Natural killer cell treated with Interleukin-12 subunit alpha and Interleukin-12 subunit beta and Interleukin-15 and Interleukin-18, amount 100 ng/mL, for 72 hours (primary cell): ENCODE results near the gene RPP21. TPM values are rescaled to one million over a fixed set of nuclear protein-coding genes. Genes with fewer than 3 reads are reported as not detected.

ENCODE experiments used
- ATAC-seq, 2 donors: fragments of 150-1000 bp; cut with Tn5 transposase in 1 of 2; sonication (Bioruptor Pico), chemical (Tn5 transposase) in 1 of 2; 2 replicates each; pipeline ENCODE4 v1.10.0; 2021
- DNase-seq: peaks from one replicate; pipeline ENCODE4 v3.0.0; 2022; ENCODE audit warnings: low spot score
- H3K27ac Mint-ChIP-seq, 2 donors: 1 replicate in 1 of 2; 2 replicates in 1 of 2; pipeline ENCODE4 v1.8.0; 2022; ENCODE audit warnings: mixed read lengths in 2 of 2, mild to moderate bottlenecking in 1 of 2, moderate library complexity in 1 of 2
- H3K27me3 Mint-ChIP-seq, 2 donors: 1 replicate in 1 of 2; 2 replicates in 1 of 2; pipeline ENCODE4 v1.8.0; 2022; ENCODE audit warnings: mixed read lengths in 2 of 2
- H3K36me3 Mint-ChIP-seq: one replicate; pipeline ENCODE4 v1.8.0; 2022; ENCODE audit warnings: mixed read lengths
- H3K4me1 Mint-ChIP-seq, 2 donors: 1 replicate in 1 of 2; 2 replicates in 1 of 2; pipeline ENCODE4 v1.8.0; 2022; ENCODE audit warnings: low read depth in 2 of 2, mixed read lengths in 2 of 2, mild to moderate bottlenecking in 1 of 2
- H3K4me3 Mint-ChIP-seq: one replicate; pipeline ENCODE4 v1.8.0; 2022; ENCODE audit warnings: mixed read lengths
- H3K9me3 Mint-ChIP-seq: 2 replicates; pipeline ENCODE4 v1.8.0; 2022; ENCODE audit warnings: mixed read lengths
- total RNA-seq, 2 donors: library from RNA; stranded (reverse); gene quantifications; one replicate each; pipeline ENCODE4 v1.2.3, GENCODE V29; 2022

RPP21 gene
- total RNA-seq, 2 donors from 2014 or later, result 23.2 to 37.8 TPM

DNA sequence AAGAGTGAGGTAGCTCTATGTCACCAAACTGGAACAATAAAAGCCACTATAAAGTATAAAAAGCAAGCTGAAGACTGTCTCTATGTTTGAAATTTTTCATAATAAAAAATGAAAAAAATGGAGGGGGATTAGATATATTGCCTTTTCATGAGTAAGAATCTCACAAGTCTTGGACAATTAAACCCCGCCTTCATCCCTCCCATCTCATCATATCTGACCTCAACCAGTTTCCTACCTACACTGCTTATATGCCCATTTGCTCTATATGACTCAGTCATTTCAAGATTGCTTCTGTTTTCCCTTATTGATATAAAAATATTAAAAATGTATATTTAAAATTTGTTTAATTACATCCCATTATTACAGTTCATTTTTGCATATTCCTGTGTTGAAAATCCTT is 21.1 kb upstream of the RPP21 start:
- DNase-seq, result no peak
- H3K27me3 Mint-ChIP-seq, result no peaks in the 10 kb centered on the region
- no peaks in the 10 kb centered on the region for H3K9me3 Mint-ChIP-seq
- H3K27ac Mint-ChIP-seq, result no peak overlapping the region
- peaks cover 51 to 60% of the 10 kb centered on the region in 2 donors for H3K4me1 Mint-ChIP-seq
- H3K36me3 Mint-ChIP-seq, result peaks cover 8% of the 10 kb centered on the region
- ATAC-seq, result no peak
- H3K4me3 Mint-ChIP-seq, result peak overlapping the region; percentile 92

DNA sequence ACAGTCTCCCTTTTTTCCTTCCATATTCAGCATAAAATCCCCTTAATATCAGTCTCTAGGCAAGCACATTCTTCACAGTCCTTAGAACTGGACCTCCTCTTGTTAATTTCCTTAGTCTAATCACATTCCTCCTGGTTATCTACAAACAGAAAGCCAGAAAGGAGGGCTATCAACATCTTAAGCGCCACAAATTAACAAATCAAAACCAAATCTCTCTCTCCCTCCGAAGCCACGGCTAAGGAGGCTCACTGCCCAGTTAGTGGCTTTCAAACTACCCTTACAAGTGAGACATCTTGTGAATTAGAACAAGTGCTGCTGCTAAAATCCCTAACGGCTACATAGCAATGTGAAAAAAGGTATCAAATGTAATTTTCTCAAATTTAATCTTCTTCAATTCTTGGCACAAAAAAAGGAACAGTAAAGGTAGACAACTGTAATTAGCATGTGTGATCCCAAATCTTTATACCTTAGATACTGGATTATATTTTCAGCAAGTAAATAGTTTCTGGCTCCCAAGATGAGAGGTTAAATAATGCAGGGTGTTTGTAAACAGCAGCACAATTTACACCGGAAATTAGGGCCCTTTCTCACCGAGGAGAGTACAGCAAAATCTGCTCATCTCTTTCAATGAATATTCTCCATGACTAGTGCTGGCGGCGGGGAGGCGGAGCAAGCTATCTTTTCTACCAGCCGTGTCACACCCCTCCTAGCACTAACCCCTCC is 19.6 kb upstream of the RPP21 start:
- H3K4me1 Mint-ChIP-seq, result peaks cover 46 to 49% of the 10 kb centered on the region in 2 donors
- H3K9me3 Mint-ChIP-seq, result no peaks in the 10 kb centered on the region
- H3K27me3 Mint-ChIP-seq, result no peaks in the 10 kb centered on the region
- H3K27ac Mint-ChIP-seq, result peak overlapping the region; percentile 92 to 97
- DNase-seq (no peak), ATAC-seq (peak in 1 of 2 donors; percentile 85)
- H3K4me3 Mint-ChIP-seq, result peak overlapping the region; percentile 92
- H3K36me3 Mint-ChIP-seq, result peaks cover 15% of the 10 kb centered on the region

GRCh38 chr6:30325873-30326525 is 19.0 kb upstream of the RPP21 start:
- Mint-ChIP-seq H3K36me3 (peaks cover 18% of the 10 kb centered on the region), H3K4me1 (peaks cover 40 to 43% of the 10 kb centered on the region in 2 donors), H3K27me3 (no peaks in the 10 kb centered on the region), H3K27ac (peak overlapping the region; percentile 92 to 97), H3K4me3 (peak overlapping the region; percentile 92), H3K9me3 (no peaks in the 10 kb centered on the region)
- ATAC-seq (peak; percentile 76 to 87), DNase-seq (peak; percentile 92)

GRCh38 chr6:30326526-30327231 is 18.3 kb upstream of the RPP21 start, which contains the start of gene TRIM39:
TRIM39 (plus strand) TSS chr6:30326927; CDS start chr6:30329318, 2,391 bp downstream.
- ATAC-seq (peak; percentile 81 to 85), DNase-seq (peak; percentile 91)
- Mint-ChIP-seq H3K36me3 (peaks cover 18% of the 10 kb centered on the region), H3K27me3 (no peaks in the 10 kb centered on the region), H3K27ac (peak within 1 kb of the TSS; percentile 92 to 97), H3K4me1 (peaks cover 38 to 39% of the 10 kb centered on the region in 2 donors), H3K9me3 (no peaks in the 10 kb centered on the region), H3K4me3 (peak within 1 kb of the TSS; percentile 92)

DNA sequence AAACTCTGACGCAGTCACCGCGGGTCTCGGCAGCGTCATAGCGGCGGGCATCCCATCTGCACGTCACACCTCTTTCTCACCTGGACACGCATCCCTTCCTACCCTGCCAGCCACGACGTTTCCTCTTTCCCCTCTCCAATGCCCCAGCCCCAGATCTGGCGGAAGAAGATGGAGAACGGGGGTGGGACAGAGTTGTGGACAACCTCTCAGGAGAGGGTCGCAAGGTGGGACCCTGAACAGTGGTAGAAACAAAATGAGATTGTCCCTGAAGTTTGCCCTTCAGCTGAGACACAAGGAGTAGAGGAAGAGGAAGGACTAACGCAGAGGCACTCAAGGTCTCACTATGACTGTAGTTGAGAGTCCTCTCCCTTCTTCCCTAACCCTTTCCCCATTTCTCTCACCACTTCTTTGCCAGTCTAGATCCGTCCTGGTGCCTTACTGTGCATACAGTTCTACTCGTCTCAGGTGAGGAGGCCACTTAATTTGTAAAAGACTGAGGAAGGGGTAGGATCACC is 17.7 kb upstream of the RPP21 start:
- no peak for ATAC-seq
- peaks cover 35 to 36% of the 10 kb centered on the region in 2 donors for H3K4me1 Mint-ChIP-seq
- H3K27ac Mint-ChIP-seq, result peak overlapping the region; percentile 92 to 97
- H3K27me3 Mint-ChIP-seq, result no peaks in the 10 kb centered on the region
- peaks cover 18% of the 10 kb centered on the region for H3K36me3 Mint-ChIP-seq
- no peaks in the 10 kb centered on the region for H3K9me3 Mint-ChIP-seq
- peak overlapping the region; percentile 92 for H3K4me3 Mint-ChIP-seq
- no peak for DNase-seq

DNA sequence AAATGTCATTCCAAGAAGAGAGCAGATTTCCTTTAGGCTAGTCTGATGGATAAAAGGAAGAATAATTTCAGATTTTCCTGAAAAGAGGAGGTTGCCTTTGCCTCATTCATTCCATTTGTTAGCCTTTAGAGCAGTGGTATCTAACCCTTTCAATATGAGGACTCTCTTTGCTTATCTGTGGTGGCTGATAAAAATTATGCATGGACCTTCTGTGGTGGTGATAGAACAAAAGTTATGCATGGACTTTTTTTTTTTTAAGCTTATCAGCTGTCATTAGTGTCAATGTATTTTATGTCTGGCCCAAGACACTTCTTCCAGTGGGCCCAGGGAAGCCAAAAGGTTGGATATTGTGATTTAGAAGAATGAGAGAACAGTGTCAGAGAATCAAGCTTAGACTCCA is 16.6 kb upstream of the RPP21 start:
- DNase-seq (no peak), ATAC-seq (no peak)
- Mint-ChIP-seq H3K36me3 (peaks cover 18% of the 10 kb centered on the region), H3K9me3 (no peaks in the 10 kb centered on the region), H3K4me1 (peaks cover 30 to 31% of the 10 kb centered on the region in 2 donors), H3K4me3 (peak overlapping the region; percentile 92), H3K27me3 (no peaks in the 10 kb centered on the region), H3K27ac (peak overlapping the region; percentile 92 to 97)

DNA sequence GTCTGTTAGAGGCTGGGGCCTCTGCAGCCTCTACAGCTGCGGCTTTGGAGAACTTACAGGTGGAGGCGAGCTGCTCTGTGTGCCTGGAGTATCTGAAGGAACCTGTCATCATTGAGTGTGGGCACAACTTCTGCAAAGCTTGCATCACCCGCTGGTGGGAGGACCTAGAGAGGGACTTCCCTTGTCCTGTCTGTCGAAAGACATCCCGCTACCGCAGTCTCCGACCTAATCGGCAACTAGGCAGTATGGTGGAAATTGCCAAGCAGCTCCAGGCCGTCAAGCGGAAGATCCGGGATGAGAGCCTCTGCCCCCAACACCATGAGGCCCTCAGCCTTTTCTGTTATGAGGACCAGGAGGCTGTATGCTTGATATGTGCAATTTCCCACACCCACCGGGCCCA is 15.6 kb upstream of the RPP21 start:
- peaks cover 29 to 30% of the 10 kb centered on the region in 2 donors for H3K4me1 Mint-ChIP-seq
- H3K27me3 Mint-ChIP-seq, result no peaks in the 10 kb centered on the region
- H3K36me3 Mint-ChIP-seq, result peaks cover 18% of the 10 kb centered on the region

DNA sequence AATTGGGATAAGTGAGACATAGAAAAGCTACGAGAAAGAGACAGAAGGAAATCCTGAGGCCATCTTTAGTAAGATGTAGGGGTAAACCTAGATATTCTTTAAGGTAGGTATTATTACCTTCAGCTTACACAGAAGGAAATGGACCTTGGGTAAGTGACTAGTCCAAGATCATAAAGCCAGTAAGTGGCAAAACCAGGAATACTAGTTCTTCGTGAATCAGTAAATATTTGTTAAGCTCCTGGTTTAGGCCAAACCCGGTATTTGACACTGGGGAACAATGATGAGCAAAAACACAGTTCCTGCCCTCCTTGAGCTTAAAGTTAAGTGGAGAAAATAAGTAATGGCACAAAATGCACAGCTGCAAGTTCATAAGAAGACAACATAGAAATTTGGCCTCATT is 13.0 kb upstream of the RPP21 start:
- H3K9me3 Mint-ChIP-seq, result no peaks in the 10 kb centered on the region
- ATAC-seq (no peak), DNase-seq (no peak)
- H3K36me3 Mint-ChIP-seq, result peaks cover 35% of the 10 kb centered on the region
- no peaks in the 10 kb centered on the region for H3K27me3 Mint-ChIP-seq
- H3K27ac Mint-ChIP-seq, result no peak overlapping the region
- no peak overlapping the region for H3K4me3 Mint-ChIP-seq
- H3K4me1 Mint-ChIP-seq, result peaks cover 13 to 17% of the 10 kb centered on the region in 2 donors

More for the DNA sequence above, 15.6 kb upstream of the RPP21 start:
- no peak for DNase-seq
- no peak overlapping the region for H3K4me3 Mint-ChIP-seq
- H3K27ac Mint-ChIP-seq, result no peak overlapping the region
- ATAC-seq, result no peak
- no peaks in the 10 kb centered on the region for H3K9me3 Mint-ChIP-seq

GRCh38 chr6:30334075-30334783 is 10.7 kb upstream of the RPP21 start:
- DNase-seq (no peak), ATAC-seq (no peak)
- Mint-ChIP-seq H3K27me3 (no peaks in the 10 kb centered on the region), H3K4me1 (peaks cover 0 to 2% of the 10 kb centered on the region in 2 donors), H3K27ac (no peak overlapping the region), H3K36me3 (peaks cover 28% of the 10 kb centered on the region), H3K4me3 (no peak overlapping the region), H3K9me3 (no peaks in the 10 kb centered on the region)

- H3K4me1 Mint-ChIP-seq, result peaks cover 9 to 10% of the 10 kb centered on the region in 2 donors
- H3K27ac Mint-ChIP-seq, result no peak overlapping the region
- DNase-seq (no peak), ATAC-seq (no peak)
- peaks cover 12% of the 10 kb centered on the region for H3K36me3 Mint-ChIP-seq
- no peaks in the 10 kb centered on the region for H3K27me3 Mint-ChIP-seq
- H3K9me3 Mint-ChIP-seq, result no peaks in the 10 kb centered on the region
- no peak overlapping the region for H3K4me3 Mint-ChIP-seq
Observed at GRCh38 chr6:30340589-30341054, 4.3 kb upstream of the RPP21 start.

GRCh38 chr6:30341218-30341617 is 3.7 kb upstream of the RPP21 start:
- Mint-ChIP-seq H3K27me3 (no peaks in the 10 kb centered on the region), H3K27ac (no peak overlapping the region), H3K9me3 (no peaks in the 10 kb centered on the region), H3K36me3 (peaks cover 6% of the 10 kb centered on the region), H3K4me1 (peaks cover 14 to 15% of the 10 kb centered on the region in 2 donors), H3K4me3 (no peak overlapping the region)
- ATAC-seq, result no peak
- no peak for DNase-seq

DNA sequence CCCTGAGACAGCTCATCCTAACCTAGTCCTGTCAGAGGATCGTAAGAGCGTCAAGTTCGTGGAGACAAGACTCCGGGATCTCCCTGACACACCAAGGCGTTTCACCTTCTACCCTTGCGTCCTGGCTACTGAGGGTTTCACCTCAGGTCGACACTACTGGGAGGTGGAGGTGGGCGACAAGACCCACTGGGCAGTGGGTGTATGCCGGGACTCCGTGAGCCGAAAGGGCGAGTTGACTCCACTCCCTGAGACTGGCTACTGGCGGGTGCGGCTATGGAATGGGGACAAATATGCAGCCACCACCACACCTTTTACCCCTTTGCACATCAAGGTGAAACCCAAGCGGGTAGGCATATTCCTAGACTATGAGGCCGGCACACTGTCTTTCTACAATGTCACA is 3.2 kb upstream of the RPP21 start:
- Mint-ChIP-seq H3K36me3 (peaks cover 2% of the 10 kb centered on the region), H3K4me3 (no peak overlapping the region), H3K4me1 (peaks cover 15 to 16% of the 10 kb centered on the region in 2 donors), H3K27ac (no peak overlapping the region), H3K27me3 (no peaks in the 10 kb centered on the region), H3K9me3 (no peaks in the 10 kb centered on the region)
- no peak for ATAC-seq
- no peak for DNase-seq
